Epithelial cell of proximal tubule (primary cell): Measurements from ENCODE around the gene CCR9. TPM values are rescaled to one million over a fixed set of nuclear protein-coding genes. Genes with fewer than 3 reads are reported as not detected.

Source experiments
- DNase-seq: peaks from one replicate; pipeline ENCODE4 v3.0.0-alpha.2; 2011; ENCODE audit warnings: low read depth
- H3K4me3 ChIP-seq: 2 replicates; pipeline ENCODE4 v1.5.1; 2011; ENCODE audit warnings: low read depth, mild to moderate bottlenecking, low read length
- total RNA-seq: library from RNA; depleted of rRNA; stranded (reverse); fragments of >200 nt; gene quantifications from 2 replicates; pipeline ENCODE4 v1.2.3, GENCODE V29; 2015
- TF ChIP-seq, protein P1 (sequence below): conservative IDR thresholded peaks from 2 replicates; pipeline ENCODE4 v1.5.1; 2012; ENCODE audit warnings: low read depth, mild to moderate bottlenecking, low read length

CCR9 gene
- total RNA-seq, 1 donor from 2014 or later, result 0.17 TPM

DNA sequence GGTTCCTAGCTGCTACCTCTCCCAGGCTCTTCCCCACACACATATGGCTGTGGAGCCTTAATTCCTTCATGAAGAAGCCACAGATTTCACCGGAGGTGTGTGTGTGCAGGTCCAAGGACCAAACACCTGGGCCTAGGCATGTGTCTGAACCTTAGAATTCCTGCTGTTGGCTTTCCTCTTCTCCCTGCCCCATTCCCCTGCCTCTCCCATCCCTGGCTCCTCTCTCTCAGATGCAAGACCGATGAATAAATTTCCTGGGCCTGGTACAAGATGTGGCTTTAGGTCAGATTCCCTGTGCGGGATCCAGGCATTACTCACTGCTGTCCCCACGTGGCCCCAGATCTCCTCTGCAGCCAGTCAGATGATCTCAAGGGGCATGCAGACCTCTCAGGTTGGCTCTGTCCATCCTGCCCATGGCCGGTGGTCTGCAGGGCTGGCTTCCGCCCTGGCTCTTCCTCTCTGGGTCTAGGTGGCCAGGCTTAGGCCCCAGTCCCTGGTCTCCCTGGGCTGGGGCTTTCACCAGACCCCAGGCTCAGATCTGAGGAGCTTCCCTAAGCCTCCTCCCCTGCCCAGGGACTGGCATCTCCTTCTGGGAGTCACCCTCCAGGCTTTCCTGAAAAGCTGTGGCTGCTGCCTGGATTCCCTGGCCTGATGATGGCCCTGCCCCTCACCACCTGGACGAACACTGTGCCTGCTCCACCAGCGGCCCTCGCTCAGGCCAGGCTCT is 20.5 kb downstream of the CCR9 start:
- TF ChIP-seq, protein P1, sequence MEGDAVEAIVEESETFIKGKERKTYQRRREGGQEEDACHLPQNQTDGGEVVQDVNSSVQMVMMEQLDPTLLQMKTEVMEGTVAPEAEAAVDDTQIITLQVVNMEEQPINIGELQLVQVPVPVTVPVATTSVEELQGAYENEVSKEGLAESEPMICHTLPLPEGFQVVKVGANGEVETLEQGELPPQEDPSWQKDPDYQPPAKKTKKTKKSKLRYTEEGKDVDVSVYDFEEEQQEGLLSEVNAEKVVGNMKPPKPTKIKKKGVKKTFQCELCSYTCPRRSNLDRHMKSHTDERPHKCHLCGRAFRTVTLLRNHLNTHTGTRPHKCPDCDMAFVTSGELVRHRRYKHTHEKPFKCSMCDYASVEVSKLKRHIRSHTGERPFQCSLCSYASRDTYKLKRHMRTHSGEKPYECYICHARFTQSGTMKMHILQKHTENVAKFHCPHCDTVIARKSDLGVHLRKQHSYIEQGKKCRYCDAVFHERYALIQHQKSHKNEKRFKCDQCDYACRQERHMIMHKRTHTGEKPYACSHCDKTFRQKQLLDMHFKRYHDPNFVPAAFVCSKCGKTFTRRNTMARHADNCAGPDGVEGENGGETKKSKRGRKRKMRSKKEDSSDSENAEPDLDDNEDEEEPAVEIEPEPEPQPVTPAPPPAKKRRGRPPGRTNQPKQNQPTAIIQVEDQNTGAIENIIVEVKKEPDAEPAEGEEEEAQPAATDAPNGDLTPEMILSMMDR, result peak; percentile 43
- no peak overlapping the region for H3K4me3 ChIP-seq
- no peak for DNase-seq

DNA sequence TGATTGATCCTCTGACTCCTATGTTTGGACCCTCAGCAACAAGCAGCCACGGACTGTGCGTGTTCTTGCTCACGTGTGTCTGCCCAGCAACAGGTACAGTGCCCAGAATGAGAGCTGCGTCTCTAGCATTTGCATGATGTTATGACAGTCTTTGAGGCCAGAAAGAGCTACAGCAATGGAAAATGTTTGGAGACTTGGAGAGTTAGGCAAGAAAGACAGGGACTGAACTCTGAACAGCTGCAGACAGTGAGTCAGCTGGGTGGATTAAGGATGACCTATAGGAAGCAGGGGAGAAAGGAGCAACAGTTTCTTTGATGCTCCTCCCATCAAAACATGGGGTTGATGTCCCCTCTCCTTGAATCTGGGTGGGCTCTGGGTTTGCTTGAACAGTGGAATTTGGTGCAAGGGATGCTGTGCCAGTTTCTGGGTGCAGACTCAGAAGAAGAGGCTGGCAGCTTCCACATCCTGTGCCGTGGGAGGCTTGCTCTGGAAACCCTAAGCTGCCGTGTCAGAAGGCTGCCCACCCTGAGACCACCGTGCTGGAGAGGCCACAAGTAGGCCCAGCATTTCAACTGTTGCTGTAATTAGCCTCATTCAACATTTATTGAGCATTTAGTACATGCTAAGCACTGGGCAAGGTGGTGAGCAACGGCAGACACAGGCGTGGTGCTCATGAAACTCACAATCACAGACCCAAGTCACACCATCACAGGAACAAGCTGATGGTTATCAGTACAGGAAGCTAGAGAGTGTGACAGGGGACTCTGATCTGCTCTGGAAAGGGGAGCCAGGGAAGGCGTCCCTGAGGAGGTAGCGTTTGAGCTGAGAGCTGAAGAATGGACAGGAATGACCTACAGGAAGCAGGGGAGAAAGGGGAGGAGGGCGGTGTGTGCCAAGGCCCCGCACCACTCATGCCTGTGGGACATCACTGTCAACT is 21.7 kb downstream of the CCR9 start:
- no peak overlapping the region for H3K4me3 ChIP-seq
- DNase-seq, result no peak
- TF ChIP-seq, protein P1, result no peak

DNA sequence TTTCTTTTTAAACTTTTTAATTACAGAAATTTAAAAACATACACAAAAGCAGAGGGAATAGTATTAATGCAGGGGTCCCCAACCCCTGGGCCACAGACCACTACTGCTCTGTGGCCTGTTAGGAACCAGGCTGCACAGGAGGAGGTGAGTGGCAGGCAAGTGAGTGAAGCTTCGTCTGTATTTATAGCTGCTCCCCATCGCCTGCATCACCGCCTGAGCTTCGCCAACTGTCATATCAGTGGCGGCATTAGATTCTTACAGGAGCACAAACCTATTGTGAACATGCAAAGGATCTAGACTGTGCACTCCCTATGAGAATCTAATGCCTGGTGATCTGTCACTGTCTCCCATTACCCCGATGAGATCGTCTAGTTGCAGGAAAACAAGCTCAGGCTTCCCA is 22.4 kb downstream of the CCR9 start:
- TF ChIP-seq, protein P1, result no peak

DNA sequence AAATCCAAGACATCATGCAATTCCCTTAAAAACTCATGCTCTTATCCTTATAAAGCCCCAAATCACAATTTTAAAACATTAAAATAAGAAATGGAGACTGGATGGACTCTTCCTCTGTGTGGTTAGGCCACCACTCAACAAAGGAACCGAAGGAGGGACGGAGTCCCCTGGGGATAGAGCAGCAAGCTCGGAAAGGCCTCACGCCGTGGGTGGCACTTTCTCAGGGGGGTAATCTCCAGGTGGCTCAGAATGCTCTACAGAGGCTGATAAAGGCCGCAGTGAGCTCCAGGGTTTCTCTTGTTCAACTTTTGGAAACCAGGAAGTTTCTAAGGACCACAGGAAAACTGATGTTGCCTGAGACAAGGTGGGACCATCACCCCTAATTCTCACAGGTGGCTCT is 23.2 kb downstream of the CCR9 start:
- no peak for DNase-seq
- no peak overlapping the region for H3K4me3 ChIP-seq
- TF ChIP-seq, protein P1, result no peak

More for the DNA sequence above, 22.4 kb downstream of the CCR9 start:
- H3K4me3 ChIP-seq, result no peak overlapping the region
- no peak for DNase-seq

DNA sequence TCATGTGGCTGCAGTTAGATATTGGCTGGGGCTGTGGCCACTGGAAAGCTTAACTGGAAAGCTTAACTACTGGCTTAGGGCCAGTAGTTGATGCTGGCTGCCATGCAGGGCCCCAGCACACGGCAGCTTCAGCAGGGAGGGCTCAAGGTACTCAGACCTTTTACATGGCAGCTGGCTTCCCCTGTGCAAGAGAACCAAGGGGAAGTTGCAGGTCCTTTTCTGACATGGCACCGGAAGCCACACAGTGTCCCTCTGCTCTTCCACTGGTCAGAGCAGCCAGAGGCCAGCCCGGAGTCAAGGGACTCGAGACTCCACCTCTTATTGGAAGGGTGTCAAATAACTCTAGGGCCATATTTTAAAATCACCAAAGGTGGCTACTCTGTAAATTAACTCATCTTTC is 24.5 kb downstream of the CCR9 start:
- no peak for DNase-seq
- H3K4me3 ChIP-seq, result no peak overlapping the region
- TF ChIP-seq, protein P1, result no peak

DNA sequence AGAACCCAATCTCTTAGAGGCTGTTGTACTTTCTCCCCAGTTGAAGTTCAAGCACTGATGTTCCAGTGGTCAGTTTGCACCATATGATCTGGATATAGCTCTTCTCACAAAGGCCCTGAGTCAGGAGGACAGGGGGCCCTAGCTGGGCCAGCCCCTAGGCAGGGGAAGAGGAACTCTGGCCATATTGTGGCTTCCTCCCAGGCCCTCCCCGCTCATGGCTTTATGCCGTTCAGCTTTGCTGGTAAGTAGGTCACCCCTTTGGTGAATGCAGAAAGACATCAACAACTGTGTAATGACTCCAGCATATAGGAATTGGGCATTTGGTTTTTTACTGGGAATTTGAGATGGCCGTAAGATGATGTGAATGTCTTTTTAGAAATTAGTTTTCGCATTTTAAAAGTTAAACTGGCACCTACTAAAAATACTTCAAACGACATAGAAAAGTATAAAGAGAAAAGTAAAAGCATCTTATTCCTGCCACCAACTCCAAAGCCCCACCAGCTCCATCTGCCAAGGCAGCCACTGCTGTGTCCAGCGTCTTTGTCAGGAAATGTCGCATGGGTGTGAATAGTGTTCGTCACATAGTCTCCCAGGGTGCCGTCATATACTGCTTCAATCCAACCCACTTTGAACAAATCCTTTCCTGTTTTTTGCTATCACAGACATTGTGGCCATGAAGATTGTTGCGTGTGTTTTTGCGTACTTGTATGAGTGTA is 25.3 kb downstream of the CCR9 start:
- no peak for DNase-seq
- H3K4me3 ChIP-seq, result no peak overlapping the region
- TF ChIP-seq, protein P1, result no peak
